Fibroblast of the aortic adventitia (primary cell): ENCODE results near the gene GPX7. TPM values are rescaled to one million over a fixed set of nuclear protein-coding genes. Genes with fewer than 3 reads are reported as not detected.
A peak's percentile ranks its signal among the peaks of the same experiment; 100 is the strongest.

ENCODE experiments used
- DNase-seq: peaks from one replicate; pipeline ENCODE4 v3.0.0-alpha.2; 2010; ENCODE audit warnings: low read depth
- H3K4me3 ChIP-seq: 2 replicates; pipeline ENCODE4 v1.5.1; 2011; ENCODE audit warnings: low read depth, mild to moderate bottlenecking, control low read depth, low read length, moderate library complexity
- CTCF ChIP-seq: IDR thresholded peaks from 2 replicates; pipeline ENCODE4 v1.5.1; 2011; ENCODE audit warnings: mild to moderate bottlenecking, low read length, control low read depth, inconsistent platforms; ENCODE audit not compliant: insufficient read depth
- total RNA-seq: library from RNA; depleted of rRNA; stranded (reverse); fragments of >200 nt; gene quantifications from 2 replicates; pipeline ENCODE4 v1.2.3, GENCODE V29; 2012; ENCODE audit warnings: low replicate concordance

The GPX7 gene
- total RNA-seq, 1 donor, result 31.0 TPM

- no peak overlapping the region for H3K4me3 ChIP-seq
- TF ChIP-seq CTCF, result no peak
- no peak for DNase-seq
These were observed 4.3 kb upstream of the GPX7 start for GRCh38 chr1:52597912-52598311.

- no peak for DNase-seq
- no peak overlapping the region for H3K4me3 ChIP-seq
- no peak for TF ChIP-seq CTCF
These were observed 3.4 kb upstream of the GPX7 start for GRCh38 chr1:52598729-52599128.

- DNase-seq, result no peak
- H3K4me3 ChIP-seq, result no peak overlapping the region
- no peak for TF ChIP-seq CTCF
These were observed 2.9 kb upstream of the GPX7 start for GRCh38 chr1:52599236-52599635.

GRCh38 chr1:52600533-52601179, 1.5 kb upstream of the GPX7 start:
- TF ChIP-seq CTCF, result no peak
- no peak overlapping the region for H3K4me3 ChIP-seq
- no peak for DNase-seq

GRCh38 chr1:52601519-52601918, 652 bp upstream of the GPX7 start:
- H3K4me3 ChIP-seq, result no peak overlapping the region

GRCh38 chr1:52602856-52603600, 857 bp downstream of the GPX7 start:
- TF ChIP-seq CTCF, result no peak
- peak; percentile 46 for DNase-seq
- H3K4me3 ChIP-seq, result peak overlapping the region; percentile 61

More at GRCh38 chr1:52601519-52601918, 652 bp upstream of the GPX7 start:
- DNase-seq, result no peak
- no peak for TF ChIP-seq CTCF

GRCh38 chr1:52603630-52604029, 1.5 kb downstream of the GPX7 start:
- DNase-seq, result no peak
- no peak for TF ChIP-seq CTCF
- no peak overlapping the region for H3K4me3 ChIP-seq
